Central memory CD4-positive, alpha-beta T cell (primary cell): ENCODE results near the gene MPPED1.

Source experiments
- DNase-seq: peaks from one replicate; pipeline ENCODE4 v3.0.0; 2022

Gene MPPED1

DNA sequence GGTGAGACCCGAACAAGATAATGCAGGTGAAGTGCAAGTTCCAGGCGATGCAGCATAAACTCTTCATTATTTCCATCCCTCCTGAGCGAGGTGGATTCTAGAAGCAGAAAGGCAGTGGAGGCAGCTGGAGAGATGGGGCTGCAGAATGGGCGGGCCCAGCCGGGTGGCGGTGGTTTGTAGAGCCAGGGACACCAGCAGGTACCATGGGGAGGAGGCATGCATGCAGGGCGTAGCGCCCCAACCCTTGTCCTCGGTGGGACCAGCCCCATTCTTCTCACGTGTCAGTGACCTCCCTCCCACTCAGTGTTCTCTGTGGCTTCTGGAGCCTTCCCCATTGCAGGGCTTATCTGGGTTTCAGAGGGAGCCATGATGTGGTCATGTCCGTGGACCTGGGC is 38.0 kb downstream of the MPPED1 start:
- DNase-seq, result no peak

DNA sequence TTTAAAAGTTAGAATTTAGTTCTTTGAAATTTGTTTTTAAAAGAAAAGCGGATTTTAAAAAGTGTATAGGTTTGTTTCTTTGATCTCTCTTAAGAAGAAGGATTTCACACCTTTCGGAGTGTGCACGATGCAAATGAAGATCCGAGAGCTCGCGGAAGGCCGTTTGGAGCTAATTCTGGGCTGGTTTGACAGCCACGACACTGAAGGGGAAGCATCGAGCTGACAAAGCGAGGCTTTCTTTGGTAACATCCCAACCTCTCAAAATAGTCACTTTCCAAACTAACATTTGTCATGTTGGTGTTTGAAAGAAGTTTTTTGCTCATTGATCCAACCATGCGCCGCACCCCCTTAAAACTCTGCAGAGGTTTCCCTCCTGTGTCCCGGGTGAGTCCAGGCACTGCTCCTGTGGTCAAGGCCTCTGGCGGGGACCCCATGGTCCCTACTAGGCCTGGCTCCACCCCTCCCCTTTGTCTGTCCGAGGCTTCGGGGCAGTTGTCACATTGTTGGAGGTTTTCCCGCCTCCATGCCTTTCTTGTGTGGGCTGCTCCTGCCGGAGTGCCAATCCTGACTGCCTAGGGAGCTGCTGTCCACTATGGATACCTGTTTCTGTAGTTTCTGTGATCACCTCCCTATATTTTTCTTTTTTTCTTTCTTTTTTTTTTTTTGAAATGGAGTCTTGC is 39.7 kb downstream of the MPPED1 start:
- DNase-seq, result no peak

DNA sequence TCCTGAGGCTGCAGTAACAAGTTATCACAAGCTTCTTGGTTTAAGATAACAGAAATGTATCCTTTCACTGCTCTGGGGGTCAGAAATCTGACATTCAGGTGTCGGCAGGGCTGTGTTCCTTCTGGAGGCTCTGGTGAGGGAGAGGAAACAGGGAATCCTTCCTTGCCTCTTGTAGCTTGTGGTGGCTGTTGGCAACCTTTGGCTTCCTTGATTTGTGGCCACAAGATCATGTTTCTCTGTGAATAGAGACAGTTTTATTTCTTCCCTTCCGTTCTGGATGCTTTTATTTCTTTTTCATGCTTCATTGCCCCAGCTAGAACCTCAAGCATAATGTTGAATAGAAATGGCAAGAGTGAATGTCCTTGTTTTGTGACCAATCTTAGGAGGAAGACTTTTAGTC is 44.0 kb downstream of the MPPED1 start:
- DNase-seq, result no peak

DNA sequence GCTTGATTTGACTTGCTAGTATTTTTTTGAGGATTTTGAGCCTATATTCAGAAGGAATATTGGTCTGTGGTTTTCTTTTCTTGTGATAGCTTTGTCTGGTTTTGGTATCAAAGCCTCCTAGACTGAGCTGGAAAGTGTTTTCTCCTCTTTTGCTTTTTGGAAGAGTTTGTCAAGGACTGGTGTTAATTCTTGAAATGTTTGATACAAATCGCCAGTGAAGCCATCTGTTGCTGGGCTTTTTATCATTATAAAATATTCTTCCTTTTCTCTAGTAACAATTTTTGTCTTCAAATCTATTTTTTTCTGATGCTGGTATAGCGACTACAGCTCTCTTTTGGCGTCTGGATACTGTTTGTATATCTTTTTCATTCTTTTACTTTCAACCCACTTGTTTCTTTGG is 45.2 kb downstream of the MPPED1 start:
- no peak for DNase-seq

DNA sequence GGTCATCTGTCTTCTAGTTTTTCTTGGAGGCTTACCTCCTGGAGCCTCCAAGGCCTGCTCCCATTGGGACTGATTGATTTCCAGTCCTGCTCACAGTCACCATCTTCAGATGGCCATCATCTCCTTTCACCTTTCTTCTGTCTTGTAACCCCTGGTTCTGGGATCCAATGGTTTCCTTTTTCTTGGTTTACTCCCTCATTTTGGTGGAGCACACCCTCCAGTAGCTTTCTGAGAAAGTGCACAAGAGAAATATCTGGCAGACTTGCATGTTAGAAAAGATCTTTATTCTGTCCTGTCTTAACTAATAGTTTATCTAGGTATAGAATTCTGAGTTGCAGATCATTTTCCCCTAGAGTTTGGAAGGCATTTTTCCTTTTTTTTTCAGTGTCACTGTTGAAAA is 50.9 kb downstream of the MPPED1 start:
- no peak for DNase-seq

DNA sequence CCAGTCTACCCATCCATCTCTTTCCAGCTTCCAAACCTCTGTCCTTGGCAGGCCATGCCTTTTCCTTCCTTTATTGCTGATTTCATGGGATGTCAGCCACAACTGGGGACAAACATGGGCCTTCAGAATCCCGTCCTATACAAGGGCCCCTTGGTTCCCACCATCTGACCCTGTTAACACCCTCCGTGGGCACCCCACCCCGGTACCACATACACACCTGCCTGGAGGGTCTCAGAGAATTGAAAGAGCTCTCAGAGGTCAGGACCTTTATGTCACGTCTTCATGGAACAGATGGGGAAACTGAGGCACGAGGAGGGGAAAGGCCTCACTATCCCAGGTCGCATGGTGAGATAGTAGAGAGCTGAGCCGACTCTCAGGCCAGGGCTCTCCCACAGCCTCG is 53.0 kb downstream of the MPPED1 start:
- no peak for DNase-seq

DNA sequence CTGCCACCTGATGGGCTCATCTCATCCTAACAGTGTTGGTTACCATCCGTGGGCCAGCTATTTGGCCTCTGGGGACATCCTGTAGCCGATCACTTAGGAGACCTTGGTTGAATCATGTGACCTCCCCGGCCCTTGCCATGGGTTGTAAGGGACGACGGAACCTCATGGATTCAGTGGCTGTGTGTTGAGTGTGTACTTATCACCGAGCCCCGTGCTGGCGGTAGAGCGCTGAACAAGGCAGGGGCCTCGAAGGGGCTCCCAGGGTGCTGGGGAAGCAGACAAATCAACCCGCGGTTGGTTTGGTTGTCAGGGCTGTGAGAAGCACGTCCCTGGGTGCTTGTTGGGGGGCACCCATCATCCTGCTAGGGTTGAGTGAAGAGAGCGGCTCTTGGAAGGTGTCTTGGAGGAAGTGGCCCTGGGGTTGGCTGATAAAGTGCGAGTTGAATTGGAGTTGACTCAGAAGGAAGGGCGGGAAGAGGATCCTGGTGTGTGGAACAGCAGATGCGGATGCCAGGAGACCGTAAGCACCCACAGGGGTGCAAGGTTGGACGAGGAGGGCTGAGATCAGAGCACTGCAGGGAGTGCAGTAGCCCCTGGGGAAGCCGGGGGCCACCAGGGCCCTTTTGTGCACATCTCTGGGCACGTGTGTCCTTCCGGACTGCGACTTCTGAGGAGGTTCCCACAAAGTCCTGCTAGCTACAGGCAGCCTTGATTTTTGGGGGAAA is 53.6 kb downstream of the MPPED1 start:
- no peak for DNase-seq

DNA sequence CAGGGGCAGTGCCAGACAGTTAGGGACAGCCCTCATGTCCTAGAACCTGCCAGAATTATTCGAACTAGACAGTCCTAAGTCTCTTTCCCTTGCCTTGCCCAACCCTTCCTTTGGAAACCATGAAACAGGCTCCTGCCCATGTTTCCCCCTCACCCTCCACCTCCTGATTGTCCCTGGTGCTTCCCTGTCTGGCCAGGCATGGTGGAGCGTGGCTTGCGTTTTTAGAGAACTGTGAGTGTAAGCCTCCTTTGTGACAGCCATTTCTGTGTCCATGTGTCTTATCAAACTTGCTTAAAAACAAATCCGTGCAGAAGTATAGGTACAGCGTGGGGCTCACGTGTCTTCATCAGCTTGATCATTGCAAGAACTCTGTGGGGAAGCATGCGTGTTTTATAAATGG is 54.9 kb downstream of the MPPED1 start:
- DNase-seq, result no peak

DNA sequence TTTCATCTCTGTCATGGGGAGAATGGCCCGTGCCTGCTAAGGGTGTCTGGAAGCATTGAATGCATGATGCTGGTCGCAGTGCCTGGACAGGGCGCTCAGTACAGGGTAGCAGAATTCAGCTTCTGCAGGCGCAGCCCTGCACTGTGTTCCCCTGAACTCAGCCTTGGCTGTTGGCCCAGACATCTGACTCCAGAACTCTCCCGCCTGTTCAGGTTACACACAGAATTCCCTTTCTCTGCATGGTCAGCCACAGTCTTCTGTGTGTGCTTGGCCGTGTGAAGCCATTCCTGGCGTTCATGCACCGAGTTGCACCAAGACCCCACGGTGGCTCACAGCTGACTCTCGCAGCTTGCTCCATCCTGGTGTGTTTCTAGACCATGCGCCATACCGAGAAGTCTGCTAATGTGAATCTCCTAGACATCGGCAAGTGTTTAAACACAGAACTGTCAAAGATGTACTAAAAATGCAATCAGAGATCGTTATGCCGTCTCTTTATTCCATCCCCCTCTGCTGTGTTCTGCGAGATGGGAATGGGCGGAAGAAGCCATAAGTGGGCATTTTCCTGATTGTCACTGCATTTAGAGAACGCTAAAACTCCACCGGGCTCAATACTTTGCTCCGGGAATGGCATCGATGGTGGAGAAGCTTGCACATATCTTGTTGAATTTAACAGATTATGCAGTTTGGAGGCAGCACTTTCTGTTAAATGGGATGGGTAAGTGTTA is 55.6 kb downstream of the MPPED1 start:
- no peak for DNase-seq

DNA sequence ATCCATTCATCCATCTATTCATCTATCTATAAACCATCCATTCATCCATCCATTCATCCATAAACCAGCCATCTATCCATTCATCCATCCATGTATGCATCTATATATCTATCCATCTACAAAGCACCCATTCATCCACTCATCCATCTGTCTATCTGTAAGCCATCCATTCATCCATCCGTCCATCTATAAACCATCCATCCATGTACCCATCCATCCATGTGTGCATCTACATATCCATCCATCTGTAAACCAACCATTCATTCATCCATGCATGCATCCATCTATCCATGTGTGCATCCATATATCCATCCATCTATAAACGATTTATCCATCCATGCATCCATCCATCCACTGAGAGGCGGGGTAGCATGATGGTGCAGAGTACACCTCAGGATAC is 58.4 kb downstream of the MPPED1 start:
- no peak for DNase-seq

DNA sequence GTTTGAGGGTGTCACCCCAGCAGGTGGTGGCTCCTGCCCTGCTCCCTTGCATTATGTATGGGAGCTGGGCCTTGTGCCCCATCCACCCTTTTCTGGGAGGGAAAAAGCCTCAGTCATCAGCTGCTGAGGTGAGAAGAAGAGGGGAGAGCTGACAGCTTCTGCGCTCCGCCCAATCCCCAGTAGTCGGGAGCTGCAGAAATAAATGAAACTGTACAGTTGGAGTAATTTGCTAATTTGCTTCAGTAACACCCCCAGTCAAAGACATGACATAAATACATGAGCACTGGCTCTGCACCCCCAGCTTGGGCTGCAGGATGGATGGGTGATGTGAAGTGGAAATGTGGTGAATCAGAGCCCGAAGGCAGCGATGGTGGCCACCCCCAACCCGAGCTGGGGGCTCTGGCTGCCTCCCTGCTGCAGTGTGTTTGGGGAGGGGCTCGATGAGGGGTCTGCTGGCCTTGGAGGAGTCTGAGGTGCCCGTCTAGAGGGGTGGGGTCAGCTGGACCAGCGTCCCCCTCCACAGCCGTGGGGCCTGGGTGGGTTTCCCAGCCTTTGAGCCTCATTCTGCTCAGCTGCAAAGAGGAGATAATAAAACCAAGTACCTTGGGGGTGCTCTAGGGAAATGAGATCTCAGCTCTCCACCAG is 59.2 kb downstream of the MPPED1 start:
- no peak for DNase-seq

DNA sequence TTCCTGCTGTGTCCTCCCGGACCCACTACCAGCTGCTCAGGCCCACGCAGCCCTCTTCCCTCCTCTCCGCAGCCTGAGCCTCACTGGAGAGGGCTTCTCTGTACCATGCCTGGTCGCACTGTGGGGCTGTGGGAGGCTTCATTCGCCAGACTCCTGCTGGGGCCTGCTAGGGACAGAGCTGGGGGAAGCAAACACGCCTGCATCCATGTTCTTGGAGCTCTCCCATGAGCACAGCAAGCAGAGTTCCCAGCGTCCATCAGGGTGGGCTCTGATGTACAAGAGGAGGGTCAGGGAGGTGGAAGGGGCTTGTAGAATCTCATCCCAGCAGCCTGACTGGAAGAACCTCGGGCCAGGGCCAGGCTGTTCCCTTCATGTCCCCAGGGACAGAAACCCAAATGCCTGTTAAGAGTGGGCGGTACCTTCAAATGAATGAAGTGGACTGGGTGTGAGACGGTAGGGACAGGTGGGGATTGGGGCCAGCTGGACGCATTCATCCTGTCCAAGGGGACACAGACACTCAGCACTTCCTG is 59.9 kb downstream of the MPPED1 start:
- DNase-seq, result no peak

DNA sequence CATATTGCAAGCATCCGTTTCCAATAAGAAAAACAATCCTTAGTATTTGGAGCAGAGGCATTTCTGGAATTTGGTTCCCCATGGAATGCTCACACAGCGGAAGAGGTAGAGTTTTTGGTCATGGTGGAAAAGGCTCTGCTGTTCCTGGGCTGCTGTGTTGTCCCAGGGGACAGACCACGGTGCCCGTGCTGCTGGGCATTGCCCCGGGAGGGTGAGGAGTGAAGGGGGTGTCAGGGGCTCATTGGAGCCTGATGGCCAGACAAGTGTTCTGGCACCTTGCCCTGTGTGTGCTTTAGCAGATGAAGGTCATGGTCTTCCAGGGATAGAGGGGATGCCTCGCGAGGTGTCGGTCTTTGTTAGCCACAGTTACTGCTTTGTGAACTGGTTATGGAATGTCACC is 61.2 kb downstream of the MPPED1 start:
- DNase-seq, result no peak

DNA sequence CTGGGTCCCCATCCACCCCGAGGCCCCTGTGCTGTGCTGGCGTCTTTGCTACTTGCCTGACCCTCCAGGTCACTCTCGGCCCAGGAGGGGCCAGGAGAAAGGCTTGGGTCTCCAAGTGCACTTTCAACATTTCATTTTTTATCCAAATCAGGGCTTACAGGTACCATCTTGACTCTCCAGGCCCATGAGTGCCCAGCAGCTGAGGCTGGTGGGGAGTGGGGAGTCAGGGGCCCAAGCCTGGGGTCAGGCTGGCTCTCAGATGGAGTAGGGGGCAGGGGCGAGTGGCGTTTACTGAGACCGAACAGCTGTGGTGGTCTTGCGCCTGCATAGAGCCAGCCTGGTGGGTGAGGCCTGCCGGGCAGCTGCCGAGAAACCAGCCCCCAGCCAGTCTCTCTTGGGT is 61.6 kb downstream of the MPPED1 start:
- no peak for DNase-seq

DNA sequence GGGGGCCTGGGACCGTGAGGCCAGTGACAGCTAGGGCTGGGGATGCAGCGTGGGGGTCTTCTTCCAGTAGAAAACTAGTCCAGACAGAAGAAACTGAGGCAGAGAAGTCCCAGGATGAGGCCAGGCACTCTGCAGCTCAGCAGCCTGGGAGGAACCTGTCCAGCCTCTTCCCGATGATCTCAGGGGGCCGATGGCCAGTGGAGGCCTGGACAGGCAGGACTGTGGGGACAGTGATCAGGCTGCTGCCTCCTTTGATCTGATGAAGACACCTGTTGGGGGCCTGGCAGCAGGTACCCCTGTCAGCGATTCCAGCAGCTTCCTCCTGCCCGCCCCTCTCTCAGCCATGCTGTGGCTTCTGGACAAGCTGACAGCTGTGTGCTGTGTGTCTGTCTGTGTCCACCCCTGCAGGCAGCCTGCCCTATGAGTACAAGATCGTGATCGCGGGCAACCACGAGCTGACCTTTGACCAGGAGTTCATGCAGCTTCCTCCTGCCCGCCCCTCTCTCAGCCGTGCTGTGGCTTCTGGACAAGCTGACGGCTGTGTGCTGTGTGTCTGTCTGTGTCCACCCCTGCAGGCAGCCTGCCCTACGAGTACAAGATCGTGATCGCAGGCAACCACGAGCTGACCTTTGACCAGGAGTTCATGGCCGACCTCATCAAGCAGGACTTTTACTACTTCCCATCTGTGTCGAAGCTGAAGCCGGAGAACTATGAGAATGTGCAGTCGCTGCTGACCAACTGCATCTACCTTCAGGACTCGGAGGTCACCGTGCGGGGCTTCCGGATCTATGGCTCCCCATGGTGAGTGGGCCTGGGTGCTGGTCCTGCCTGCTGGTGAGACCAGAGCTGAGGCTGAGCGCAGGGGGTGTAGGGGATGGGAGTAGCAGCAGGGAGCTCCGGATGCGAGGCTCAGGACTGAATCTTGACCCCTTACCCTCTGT is 62.6 kb downstream of the MPPED1 start:
- DNase-seq, result no peak

DNA sequence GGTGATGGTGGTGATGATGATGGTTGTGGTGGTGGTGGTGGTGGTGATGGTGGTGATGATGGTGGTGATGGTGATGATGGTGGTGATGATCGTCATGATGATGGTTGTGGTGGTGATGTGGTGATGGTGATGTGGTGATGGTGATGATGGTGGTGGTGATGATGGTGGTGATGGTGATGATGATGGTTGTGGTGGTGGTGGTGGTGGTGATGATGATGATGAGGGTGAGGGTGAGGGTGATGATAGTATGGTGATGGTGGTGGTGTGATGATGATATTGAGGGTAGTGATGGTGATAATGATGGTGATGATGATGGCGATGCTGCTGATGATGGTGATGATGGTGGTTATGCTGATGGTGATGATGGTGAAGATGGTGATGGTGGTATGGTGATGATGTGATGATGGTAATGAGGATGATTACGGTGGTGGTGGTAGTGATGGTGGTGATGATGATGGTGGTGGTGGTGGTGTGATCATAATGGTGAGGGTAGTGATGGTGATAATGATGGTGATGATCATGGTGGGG is 63.8 kb downstream of the MPPED1 start:
- no peak for DNase-seq

DNA sequence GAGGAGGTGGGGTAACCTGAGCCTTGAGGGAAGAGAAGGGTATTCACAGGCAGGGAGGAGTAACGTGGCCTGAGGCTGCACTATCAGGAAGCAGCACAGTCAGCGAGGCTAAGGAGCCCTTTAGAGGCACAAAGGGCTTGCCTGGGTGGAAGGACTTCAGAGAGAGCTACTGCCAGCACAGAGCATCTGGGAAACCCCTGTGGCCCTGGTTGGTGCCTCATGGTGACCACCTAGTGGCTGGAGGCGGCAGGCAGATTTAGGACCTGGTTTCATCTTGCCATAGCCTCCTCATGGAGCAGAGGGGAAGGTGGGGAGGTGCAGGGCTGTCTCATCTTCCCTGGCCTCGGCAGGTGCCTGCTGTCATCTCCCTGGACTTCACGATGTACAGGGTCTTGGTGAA is 64.5 kb downstream of the MPPED1 start:
- no peak for DNase-seq

DNA sequence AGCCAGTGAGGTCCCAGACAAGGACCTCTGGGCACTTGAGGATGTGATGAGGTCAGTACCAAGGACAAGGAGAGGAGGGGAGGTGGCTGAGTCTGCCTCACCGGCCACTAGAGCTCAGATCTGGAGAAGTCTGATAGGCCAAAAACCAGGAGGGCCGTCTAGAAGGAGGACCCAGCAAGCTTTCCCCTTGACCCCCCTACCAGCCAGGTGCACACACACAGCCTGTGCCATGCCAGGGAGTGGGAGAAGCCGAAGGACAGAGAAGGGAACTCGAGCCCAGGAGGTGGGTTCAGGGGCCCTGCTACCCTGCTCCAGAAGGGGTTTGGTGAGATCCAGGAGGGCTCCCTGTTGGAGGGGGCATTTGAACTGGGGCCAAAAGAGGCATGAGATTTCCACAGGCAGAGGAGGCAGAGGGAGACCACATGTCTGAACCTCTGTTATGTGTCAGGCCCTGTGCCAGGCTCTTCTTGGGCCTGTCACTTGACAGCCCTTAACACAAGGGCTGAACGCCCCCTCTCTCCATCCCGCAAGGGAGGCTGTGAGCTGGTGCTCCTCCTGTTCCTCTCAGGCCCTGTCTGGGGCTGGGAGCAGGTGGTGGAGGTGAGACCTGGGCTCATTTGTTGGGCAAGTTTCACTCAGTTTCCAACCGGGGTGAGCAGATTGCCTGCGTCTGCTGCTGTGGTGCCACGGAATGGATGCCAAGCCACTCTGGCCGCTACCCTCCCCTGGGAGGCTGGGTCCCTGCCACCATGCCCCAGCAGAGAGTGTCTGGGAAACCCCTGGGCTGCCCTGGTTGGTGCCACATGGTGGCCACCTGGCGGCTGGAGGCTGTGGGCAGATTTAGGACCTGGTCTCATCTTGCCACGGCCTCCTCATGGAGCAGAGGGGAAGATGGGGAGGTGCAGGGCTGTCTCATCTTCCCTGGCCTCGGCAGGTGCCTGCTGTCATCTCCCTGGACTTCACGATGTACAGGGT is 65.2 kb downstream of the MPPED1 start:
- DNase-seq, result no peak

DNA sequence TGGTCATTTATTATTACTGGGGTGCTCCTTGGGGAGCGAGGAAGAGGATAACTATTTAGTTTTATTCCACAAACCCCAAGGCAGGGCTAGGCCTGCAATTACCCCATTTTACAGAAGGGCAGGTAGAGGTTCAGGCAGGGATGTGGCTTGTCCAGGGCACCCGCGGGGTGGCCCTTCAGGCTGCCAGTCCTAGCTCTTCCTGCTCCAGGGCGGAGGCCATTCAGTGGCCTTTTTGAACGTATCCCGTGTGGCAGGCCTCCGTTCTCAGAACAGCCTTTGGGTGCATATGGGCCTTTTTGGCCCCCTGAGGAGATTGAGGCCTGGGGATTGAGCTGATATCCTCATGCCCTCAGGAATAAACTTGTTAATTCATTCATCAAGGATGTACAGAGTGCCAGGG is 66.2 kb downstream of the MPPED1 start:
- DNase-seq, result no peak

DNA sequence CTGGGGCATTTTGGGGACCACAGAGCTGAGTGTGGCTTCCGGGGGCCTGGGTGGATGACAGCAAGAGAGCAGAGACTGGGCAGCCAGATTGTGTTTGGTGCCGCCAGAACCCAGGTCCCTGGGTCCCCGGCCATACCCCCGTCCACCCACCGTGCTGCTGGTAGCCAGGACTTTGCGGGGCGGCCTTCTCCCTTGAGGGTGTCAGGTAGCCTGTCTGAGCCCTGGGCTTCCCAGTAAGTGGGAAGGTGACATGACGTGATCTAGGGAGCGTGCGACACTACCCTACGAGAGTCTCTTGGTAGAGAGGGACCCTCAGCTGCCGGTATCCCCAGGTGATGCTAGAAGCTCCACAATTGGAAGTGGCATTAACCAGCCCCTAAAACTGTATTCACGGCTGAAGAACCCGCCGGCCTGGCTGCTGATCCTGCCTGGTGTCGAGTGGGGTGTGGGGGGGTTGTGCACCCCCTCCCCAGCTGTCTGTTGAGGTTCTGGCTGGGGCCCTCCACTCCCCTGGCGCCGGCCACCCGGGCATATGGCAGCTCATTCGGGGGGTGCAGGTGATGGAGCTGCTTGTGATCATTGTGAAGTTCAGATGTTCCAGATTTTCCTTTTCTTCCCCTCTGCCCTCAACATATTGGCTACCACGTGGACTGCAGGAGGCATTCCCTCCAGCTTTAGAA is 66.9 kb downstream of the MPPED1 start:
- DNase-seq, result no peak
